GM19397 (cell line): ENCODE measurements around the gene TLE3.

Source experiments
- ATAC-seq: cut with Tn5 transposase; IDR thresholded peaks from one replicate; pipeline ENCODE4 v1.9.1; 2021; ENCODE audit warnings: mild to moderate bottlenecking, moderate library complexity; ENCODE audit not compliant: unreplicated experiment

The TLE3 gene

GRCh38 chr15:70088455-70088854 is 9.3 kb downstream of the TLE3 start:
- ATAC-seq = no peak

- no peak for ATAC-seq
Measured at GRCh38 chr15:70087708-70088352, 9.9 kb downstream of the TLE3 start.

GRCh38 chr15:70086636-70087035 is 11.1 kb downstream of the TLE3 start:
- ATAC-seq = no peak

GRCh38 chr15:70084461-70084860 is 13.3 kb downstream of the TLE3 start:
- no peak for ATAC-seq

GRCh38 chr15:70083946-70084345 is 13.8 kb downstream of the TLE3 start:
- ATAC-seq = no peak

GRCh38 chr15:70083418-70083817 is 14.3 kb downstream of the TLE3 start:
- ATAC-seq = no peak

- ATAC-seq = no peak
Measured at GRCh38 chr15:70082281-70082900, 15.3 kb downstream of the TLE3 start.

GRCh38 chr15:70081612-70082011 is 16.1 kb downstream of the TLE3 start:
- ATAC-seq = no peak

GRCh38 chr15:70080347-70080746 is 17.4 kb downstream of the TLE3 start:
- no peak for ATAC-seq

- no peak for ATAC-seq
Measured at GRCh38 chr15:70079888-70080287, 17.8 kb downstream of the TLE3 start.

- no peak for ATAC-seq
Measured at GRCh38 chr15:70078578-70079417, 18.9 kb downstream of the TLE3 start.

- ATAC-seq = no peak
Measured at GRCh38 chr15:70077188-70078147, 20.2 kb downstream of the TLE3 start.

GRCh38 chr15:70074380-70074779 is 23.3 kb downstream of the TLE3 start:
- no peak for ATAC-seq

- no peak for ATAC-seq
Measured at GRCh38 chr15:70072479-70072878, 25.2 kb downstream of the TLE3 start.

GRCh38 chr15:70071799-70072198 is 25.9 kb downstream of the TLE3 start:
- ATAC-seq = no peak

GRCh38 chr15:70069716-70070115 is 28.0 kb downstream of the TLE3 start:
- no peak for ATAC-seq

- no peak for ATAC-seq
Measured at GRCh38 chr15:70068783-70069565, 28.7 kb downstream of the TLE3 start.

- ATAC-seq = no peak
Measured at GRCh38 chr15:70067681-70068080, 30.0 kb downstream of the TLE3 start.

- no peak for ATAC-seq
Measured at GRCh38 chr15:70067011-70067410, 30.7 kb downstream of the TLE3 start.

- no peak for ATAC-seq
Measured at GRCh38 chr15:70066447-70066846, 31.3 kb downstream of the TLE3 start.
